Hepatocyte (in vitro differentiated cells): ENCODE data around the gene LCN12. TPM values are rescaled to one million over a fixed set of nuclear protein-coding genes. Genes with fewer than 3 reads are reported as not detected.

Source experiments
- DNase-seq: peaks from one replicate; pipeline ENCODE4 v3.0.0-alpha.2; 2016; ENCODE audit warnings: low spot score
- H2AFZ ChIP-seq: fragments of 200-600 bp; sonication (generic); 2 replicates; pipeline ENCODE4 v1.6.0; 2016; ENCODE audit warnings: antibody characterized with exemption, mild to moderate bottlenecking
- H3K27ac ChIP-seq: fragments of 200-600 bp; sonication (generic); 2 replicates; pipeline ENCODE4 v1.5.1; 2016; ENCODE audit warnings: mild to moderate bottlenecking
- H3K27me3 ChIP-seq: fragments of 200-600 bp; sonication (generic); 2 replicates; pipeline ENCODE4 v1.6.1; 2016
- H3K36me3 ChIP-seq: fragments of 200-600 bp; sonication (generic); replicated peaks from 2 replicates; pipeline ENCODE4 v1.5.1; 2016; ENCODE audit warnings: low read depth; ENCODE audit not compliant: insufficient read depth
- H3K4me1 ChIP-seq: fragments of 200-600 bp; sonication (generic); 2 replicates; pipeline ENCODE4 v1.5.1; 2016; ENCODE audit warnings: mild to moderate bottlenecking, moderate library complexity; ENCODE audit not compliant: insufficient read depth
- H3K4me2 ChIP-seq: fragments of 200-600 bp; sonication (generic); 2 replicates; pipeline ENCODE4 v1.6.0; 2016
- H3K4me3 ChIP-seq: fragments of 200-600 bp; sonication (generic); 2 replicates; pipeline ENCODE4 v1.5.1; 2016; ENCODE audit warnings: mild to moderate bottlenecking
- H3K79me2 ChIP-seq: fragments of 200-600 bp; sonication (generic); 2 replicates; pipeline ENCODE4 v1.6.0; 2017; ENCODE audit warnings: mild to moderate bottlenecking
- H3K9me2 ChIP-seq: fragments of 200-600 bp; sonication (generic); replicated peaks from 2 replicates; pipeline ENCODE4 v1.6.0; 2017; ENCODE audit warnings: mild to moderate bottlenecking; ENCODE audit not compliant: insufficient read depth
- H3K9me3 ChIP-seq: fragments of 200-600 bp; sonication (generic); 2 replicates; pipeline ENCODE4 v1.5.1; 2016; ENCODE audit warnings: low read depth, mild to moderate bottlenecking
- H4K20me1 ChIP-seq: fragments of 200-600 bp; sonication (generic); 2 replicates; pipeline ENCODE4 v1.6.0; 2016; ENCODE audit warnings: mild to moderate bottlenecking; ENCODE audit not compliant: insufficient read depth, poor library complexity, severe bottlenecking
- EZH2 ChIP-seq: fragments of 200-600 bp; sonication (generic); IDR thresholded peaks from 2 replicates; pipeline ENCODE4 v1.6.1; 2016; ENCODE audit warnings: antibody characterized with exemption, mild to moderate bottlenecking, borderline replicate concordance
- EZH2phosphoT487 ChIP-seq: fragments of 200-600 bp; sonication (generic); IDR thresholded peaks from one replicate; pipeline ENCODE4 v1.6.1; 2018; ENCODE audit warnings: antibody characterized with exemption, mild to moderate bottlenecking, low read depth, moderate library complexity; ENCODE audit not compliant: unreplicated experiment, severe bottlenecking
- WGBS: methylation state at CpG from one replicate; pipeline ENCODE4 v1.1.6; 2016; ENCODE audit warnings: low lambda C conversion rate; ENCODE audit errors: missing lambda C conversion rate; 5-methylcytosine and 5-hydroxymethylcytosine counted together
- polyA plus RNA-seq: library from polyadenylated mRNA; unstranded; fragments of >200 nt; fragmentation: Nextera tagmentation; extraction: Ambion mirVana; gene quantifications from 2 replicates; pipeline ENCODE4 v1.2.1, GENCODE V29; 2016
- total RNA-seq: library from RNA; depleted of rRNA; stranded (reverse); fragments of >200 nt; gene quantifications from 2 replicates; pipeline ENCODE4 v1.2.3, GENCODE V29; 2014
- TF ChIP-seq, protein P1 (sequence below): fragments of 200-600 bp; sonication (generic); IDR thresholded peaks from 2 replicates; pipeline ENCODE4 v1.5.1; 2016; ENCODE audit warnings: antibody characterized with exemption, mild to moderate bottlenecking; ENCODE audit not compliant: poor library complexity

The LCN12 gene
- total and polyA plus RNA-seq, 2 experiments from 2014 or later: 4.1 to 27.4 TPM

DNA sequence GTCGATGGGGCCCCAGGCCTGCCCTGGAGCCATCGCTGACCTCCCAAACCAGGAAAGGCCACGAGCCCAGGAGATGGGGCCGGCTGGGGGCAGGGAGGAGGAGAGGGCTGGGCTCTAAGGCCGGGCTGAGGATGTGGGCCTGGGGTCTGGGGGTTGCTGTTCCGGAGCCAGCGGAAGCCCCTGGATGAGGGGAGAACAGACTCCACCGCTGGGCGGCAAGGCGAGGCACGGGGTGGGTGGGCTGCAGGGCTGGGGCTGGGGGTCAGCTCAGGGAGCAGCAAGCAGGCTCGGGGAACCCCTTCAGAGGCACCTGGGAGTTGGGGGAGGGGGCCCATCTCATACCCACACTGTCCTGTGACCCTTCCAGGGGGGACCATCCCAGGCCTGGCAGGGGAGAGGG is 11.7 kb downstream of the LCN12 start:
- Histone ChIP-seq H3K9me2 (no peaks in the 10 kb centered on the region), H3K27ac (no peak overlapping the region), H3K27me3 (no peaks in the 10 kb centered on the region), H3K4me3 (no peak overlapping the region), H3K4me1 (no peaks in the 10 kb centered on the region), H4K20me1 (no peaks in the 10 kb centered on the region), H3K36me3 (no peaks in the 10 kb centered on the region), H3K9me3 (no peaks in the 10 kb centered on the region), H3K79me2 (no peaks in the 10 kb centered on the region), H3K4me2 (no peak overlapping the region), H2AFZ (no peak overlapping the region)
- DNase-seq: no peak
- TF ChIP-seq EZH2 (no peak), EZH2phosphoT487 (no peak)
- TF ChIP-seq, protein P1, sequence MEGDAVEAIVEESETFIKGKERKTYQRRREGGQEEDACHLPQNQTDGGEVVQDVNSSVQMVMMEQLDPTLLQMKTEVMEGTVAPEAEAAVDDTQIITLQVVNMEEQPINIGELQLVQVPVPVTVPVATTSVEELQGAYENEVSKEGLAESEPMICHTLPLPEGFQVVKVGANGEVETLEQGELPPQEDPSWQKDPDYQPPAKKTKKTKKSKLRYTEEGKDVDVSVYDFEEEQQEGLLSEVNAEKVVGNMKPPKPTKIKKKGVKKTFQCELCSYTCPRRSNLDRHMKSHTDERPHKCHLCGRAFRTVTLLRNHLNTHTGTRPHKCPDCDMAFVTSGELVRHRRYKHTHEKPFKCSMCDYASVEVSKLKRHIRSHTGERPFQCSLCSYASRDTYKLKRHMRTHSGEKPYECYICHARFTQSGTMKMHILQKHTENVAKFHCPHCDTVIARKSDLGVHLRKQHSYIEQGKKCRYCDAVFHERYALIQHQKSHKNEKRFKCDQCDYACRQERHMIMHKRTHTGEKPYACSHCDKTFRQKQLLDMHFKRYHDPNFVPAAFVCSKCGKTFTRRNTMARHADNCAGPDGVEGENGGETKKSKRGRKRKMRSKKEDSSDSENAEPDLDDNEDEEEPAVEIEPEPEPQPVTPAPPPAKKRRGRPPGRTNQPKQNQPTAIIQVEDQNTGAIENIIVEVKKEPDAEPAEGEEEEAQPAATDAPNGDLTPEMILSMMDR: no peak
- 90% methylated on average over 11 of the region's 12 CpGs for WGBS

DNA sequence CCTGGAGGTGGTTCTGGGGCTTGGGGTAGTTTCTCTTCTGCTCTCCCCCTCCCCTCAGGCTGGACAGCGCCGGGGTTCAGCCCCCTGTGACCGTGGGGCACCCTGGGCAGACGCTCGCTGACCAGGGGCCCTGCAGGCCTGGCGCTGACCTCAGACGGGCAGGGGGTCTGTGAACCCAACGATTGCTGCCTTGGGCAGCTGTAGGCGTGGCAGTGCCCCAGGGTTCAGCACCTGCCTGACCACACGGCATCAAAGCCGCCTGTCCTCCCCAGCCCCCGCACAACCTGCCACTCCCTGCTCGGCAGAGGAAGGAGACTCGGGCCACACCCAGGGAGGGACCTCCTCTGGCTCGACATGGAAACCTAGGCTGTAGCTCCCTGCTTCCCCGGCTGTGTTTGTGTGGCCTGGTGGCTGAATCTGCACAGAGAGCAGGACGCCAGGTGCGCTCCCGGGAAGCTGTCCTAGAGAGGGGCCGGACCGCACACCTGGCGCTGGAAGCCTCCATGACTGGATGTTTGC is 12.2 kb downstream of the LCN12 start:
- Histone ChIP-seq H4K20me1 (no peaks in the 10 kb centered on the region), H3K4me1 (no peaks in the 10 kb centered on the region), H3K27ac (no peak overlapping the region), H3K4me3 (no peak overlapping the region), H3K36me3 (no peaks in the 10 kb centered on the region), H3K4me2 (no peak overlapping the region), H3K9me3 (no peaks in the 10 kb centered on the region), H3K27me3 (no peaks in the 10 kb centered on the region), H2AFZ (no peak overlapping the region), H3K9me2 (no peaks in the 10 kb centered on the region), H3K79me2 (no peaks in the 10 kb centered on the region)
- WGBS: 78% methylated on average over 22 of the region's 22 CpGs
- DNase-seq: no peak
- TF ChIP-seq EZH2phosphoT487: no peak
- TF ChIP-seq EZH2: no peak
- TF ChIP-seq, protein P1: no peak

DNA sequence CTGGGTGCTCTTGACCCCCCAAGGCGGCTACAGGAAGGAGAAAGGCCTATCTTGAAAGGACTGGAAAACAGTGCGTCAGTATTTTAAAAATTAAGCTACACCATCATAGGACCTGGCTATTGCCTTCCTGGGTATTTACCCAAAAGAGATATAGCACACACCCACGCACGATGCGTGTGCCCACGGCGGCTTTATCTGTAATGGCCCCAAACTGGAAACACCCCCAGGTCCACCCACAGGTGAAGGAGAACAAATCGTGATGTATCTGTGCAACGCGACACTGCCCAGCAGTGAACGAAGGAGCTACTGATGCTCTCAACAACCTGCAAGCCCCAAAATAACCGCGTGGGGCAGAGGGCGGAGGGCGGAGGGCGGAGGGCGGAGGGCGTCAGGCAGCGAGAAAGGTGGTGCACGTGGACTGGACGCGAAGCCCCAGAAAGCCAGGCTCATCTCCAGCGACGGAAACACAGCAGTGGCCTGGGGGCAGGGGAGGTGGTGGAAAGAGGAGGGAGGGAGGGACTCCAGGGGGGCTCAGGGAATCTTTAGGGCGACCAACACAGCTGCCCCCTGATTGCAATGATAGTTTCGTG is 12.9 kb downstream of the LCN12 start:
- H3K27me3 ChIP-seq: no peaks in the 10 kb centered on the region
- no peak overlapping the region for H3K4me2 ChIP-seq
- H3K79me2 ChIP-seq: no peaks in the 10 kb centered on the region
- no peak for DNase-seq
- no peak overlapping the region for H2AFZ ChIP-seq
- H4K20me1 ChIP-seq: no peaks in the 10 kb centered on the region
- no peaks in the 10 kb centered on the region for H3K9me2 ChIP-seq
- WGBS: 87% methylated on average over 23 of the region's 26 CpGs
- H3K4me1 ChIP-seq: no peaks in the 10 kb centered on the region
- no peak overlapping the region for H3K4me3 ChIP-seq
- no peaks in the 10 kb centered on the region for H3K36me3 ChIP-seq
- TF ChIP-seq, protein P1: no peak
- TF ChIP-seq EZH2phosphoT487 (no peak), EZH2 (no peak)
- no peaks in the 10 kb centered on the region for H3K9me3 ChIP-seq
- H3K27ac ChIP-seq: no peak overlapping the region
